Glomerular endothelial cell (primary cell): ENCODE measurements around the gene NFASC. TPM values are rescaled to one million over a fixed set of nuclear protein-coding genes. Genes with fewer than 3 reads are reported as not detected.

Experiments
- total RNA-seq: library from RNA; depleted of rRNA; stranded (reverse); fragments of >200 nt; gene quantifications from 2 replicates; pipeline ENCODE4 v1.2.3, GENCODE V29; 2015

Gene NFASC
- total RNA-seq, 1 donor from 2014 or later: 0.06 TPM

Other genes starting within 250 kb of the NFASC start
- 0.19 TPM in 1 of 2 replicates, not detected in the other for gene LRRN2, start 185.1 kb upstream of the NFASC start, total RNA-seq
- not detected in 2 replicates for gene CNTN2, start 172.3 kb downstream of the NFASC start, total RNA-seq
- gene TMEM81, start 213.6 kb downstream of the NFASC start, total RNA-seq: 0.39 and 2.3 TPM in 2 replicates